ENCODE data around the gene ASB2. TPM values are rescaled to one million over a fixed set of nuclear protein-coding genes. Genes with fewer than 3 reads are reported as not detected.

ASB2 gene
- total RNA-seq, 1 experiment from 2014 or later = 0.35 TPM

DNA sequence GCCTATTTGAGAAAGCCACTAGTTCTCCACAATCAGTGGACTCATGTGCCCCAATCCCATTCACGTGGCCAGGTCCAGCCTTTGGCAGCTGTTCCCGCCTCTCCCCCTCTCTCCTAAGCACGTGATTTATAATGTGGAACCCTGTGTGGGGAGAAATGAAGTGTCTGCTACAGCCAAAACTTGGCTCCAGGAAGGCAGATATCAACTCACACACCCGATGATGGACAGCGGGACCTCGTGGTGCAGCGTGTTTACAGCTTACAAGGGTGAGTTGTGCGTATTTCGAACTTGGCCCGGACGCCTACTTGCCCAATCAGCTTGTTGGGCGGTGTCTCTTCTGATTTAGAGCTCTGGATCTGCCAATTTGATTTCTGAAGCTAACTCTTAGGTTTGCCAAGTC lies 87.4 kb downstream of the ASB2 start:
- Mint-ChIP-seq H3K27me3 (ENCODE audit: low read depth) (peaks cover 6% of the 10 kb centered on the region), H3K4me1 (peaks cover 27 to 29% of the 10 kb centered on the region in 2 experiments), H3K4me3 (no peak overlapping the region), H3K27ac (no peak overlapping the region; a peak in 1 of 7 replicates), H3K36me3 (ENCODE audit: insufficient read depth in 1 of 3, low read depth in 3 of 3) (peaks cover 0 to 2% (median 0%) of the 10 kb centered on the region in 3 experiments; a peak in 1 of 7 replicates), H3K9me3 (peaks cover 4% of the 10 kb centered on the region in 2 experiments; a peak in 3 of 5 replicates)
- H2AK5ac ChIP-seq (ENCODE audit: insufficient read length, low read length) = no peak overlapping the region
- TF ChIP-seq, protein P1, sequence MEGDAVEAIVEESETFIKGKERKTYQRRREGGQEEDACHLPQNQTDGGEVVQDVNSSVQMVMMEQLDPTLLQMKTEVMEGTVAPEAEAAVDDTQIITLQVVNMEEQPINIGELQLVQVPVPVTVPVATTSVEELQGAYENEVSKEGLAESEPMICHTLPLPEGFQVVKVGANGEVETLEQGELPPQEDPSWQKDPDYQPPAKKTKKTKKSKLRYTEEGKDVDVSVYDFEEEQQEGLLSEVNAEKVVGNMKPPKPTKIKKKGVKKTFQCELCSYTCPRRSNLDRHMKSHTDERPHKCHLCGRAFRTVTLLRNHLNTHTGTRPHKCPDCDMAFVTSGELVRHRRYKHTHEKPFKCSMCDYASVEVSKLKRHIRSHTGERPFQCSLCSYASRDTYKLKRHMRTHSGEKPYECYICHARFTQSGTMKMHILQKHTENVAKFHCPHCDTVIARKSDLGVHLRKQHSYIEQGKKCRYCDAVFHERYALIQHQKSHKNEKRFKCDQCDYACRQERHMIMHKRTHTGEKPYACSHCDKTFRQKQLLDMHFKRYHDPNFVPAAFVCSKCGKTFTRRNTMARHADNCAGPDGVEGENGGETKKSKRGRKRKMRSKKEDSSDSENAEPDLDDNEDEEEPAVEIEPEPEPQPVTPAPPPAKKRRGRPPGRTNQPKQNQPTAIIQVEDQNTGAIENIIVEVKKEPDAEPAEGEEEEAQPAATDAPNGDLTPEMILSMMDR (conservative IDR thresholded peaks at IDR 0.05) = no peak
- H2BK5ac ChIP-seq (ENCODE audit: insufficient read length, low read length) = no peak overlapping the region
- no peak overlapping the region for H3K23ac ChIP-seq (ENCODE audit: insufficient read length, low read depth, low read length)
- no peak overlapping the region for H4K8ac ChIP-seq (replicated peaks; ENCODE audit: insufficient read length, low read depth, low read length)
- WGBS (ENCODE audit: extremely low coverage, insufficient read length, low lambda C conversion rate) = no CpG with 5 or more reads among the region's 12 CpGs
- no peaks in the 10 kb centered on the region for H3K23me2 ChIP-seq (ENCODE audit: insufficient read length, low read depth, low read length, poor library complexity, severe bottlenecking)
- no peaks in the 10 kb centered on the region for H4K20me1 ChIP-seq (ENCODE audit: control insufficient read depth, insufficient read depth, insufficient read length)
- no peaks in the 10 kb centered on the region for H3K79me2 ChIP-seq (ENCODE audit: insufficient read depth, low read length)
- no peak overlapping the region for H3K14ac ChIP-seq (ENCODE audit: insufficient read depth, low read length)
- H3K9ac ChIP-seq (ENCODE audit: extremely low read depth, insufficient read length, low read length) = no peak overlapping the region
- H3K9me3 ChIP-seq (ENCODE audit: control insufficient read depth, low read depth, low read length) = no peaks in the 10 kb centered on the region
- no peak for DNase-seq
- H3K4me2 ChIP-seq (ENCODE audit: insufficient read depth, insufficient read length, low read length) = no peak overlapping the region
- no peak overlapping the region for H3T11ph ChIP-seq (ENCODE audit: low read length)
- H2BK20ac ChIP-seq (ENCODE audit: low read depth, low read length, poor library complexity, severe bottlenecking) = no peak overlapping the region
- H2BK15ac ChIP-seq (ENCODE audit: low read depth, low read length) = no peak overlapping the region
- no peaks in the 10 kb centered on the region; the same call in 1 of the 2 replicates for H3K4me1 ChIP-seq (ENCODE audit: insufficient read depth, low read length)
- no peak overlapping the region for H4K5ac ChIP-seq (ENCODE audit: insufficient read length, low read depth, low read length)
- H3K79me1 ChIP-seq (ENCODE audit: insufficient read depth, low read depth, low read length, poor library complexity, severe bottlenecking) = no peaks in the 10 kb centered on the region
- no peak overlapping the region for H2BK12ac ChIP-seq (ENCODE audit: insufficient read length, low read depth, low read length)
- no peak overlapping the region for H3K56ac ChIP-seq (ENCODE audit: insufficient read length, low read depth, low read length)
- no peak overlapping the region for H3K18ac ChIP-seq (ENCODE audit: insufficient read length, low read depth, low read length)
- H2AFZ ChIP-seq (ENCODE audit: low read length) = no peak overlapping the region
- no peak overlapping the region for H2BK120ac ChIP-seq (ENCODE audit: low read depth, low read length, poor library complexity, severe bottlenecking)
- H3K27me3 ChIP-seq (ENCODE audit: insufficient read depth, low read length) = no peaks in the 10 kb centered on the region
- no peak overlapping the region for H4K91ac ChIP-seq (ENCODE audit: insufficient read length, low read depth, low read length)
- no peak overlapping the region for H3K4ac ChIP-seq (ENCODE audit: low read depth, low read length)
- H3K27ac ChIP-seq (ENCODE audit: insufficient read length, low read depth, low read length) = no peak overlapping the region
